H1 (cell line): ENCODE results near the gene TEAD3.

Experiments used
- ASH2L ChIP-seq: fragments of 200-600, 300-600 bp; sonication (generic); IDR thresholded peaks from one replicate; pipeline ENCODE4 v1.7.1; 2017; ENCODE audit warnings: low read length
- EGR1 ChIP-seq: IDR thresholded peaks from 2 replicates; pipeline ENCODE4 v1.6.1; 2011; ENCODE audit warnings: low read depth, low read length, borderline replicate concordance
- EP300 ChIP-seq, 2 experiments: IDR thresholded peaks; 1 replicate in 1 of 2; 2 replicates in 1 of 2; pipeline ENCODE4 v1.6.1; 2011 to 2012; ENCODE audit warnings: low read depth in 2 of 2, low read length in 2 of 2, mild to moderate bottlenecking in 2 of 2, borderline replicate concordance in 1 of 2, inconsistent platforms in 1 of 2, moderate library complexity in 1 of 2
- EZH2 ChIP-seq: fragments of 200-600 bp; sonication (generic); IDR thresholded peaks from 2 replicates; pipeline ENCODE4 v1.7.1; 2012; ENCODE audit warnings: low read depth, mild to moderate bottlenecking, moderate library complexity, low read length, inconsistent platforms; ENCODE audit not compliant: severe bottlenecking
- GTF2F1 ChIP-seq: IDR thresholded peaks from 2 replicates; pipeline ENCODE4 v1.6.1; 2012; ENCODE audit warnings: low read depth, low read length, improper control_type of control experiment, borderline replicate concordance
- HDAC6 ChIP-seq: IDR thresholded peaks from one replicate; pipeline ENCODE4 v1.7.1; 2012; ENCODE audit warnings: low read depth, mild to moderate bottlenecking, inconsistent platforms, low read length, moderate library complexity
- MAX ChIP-seq: IDR thresholded peaks from 2 replicates; pipeline ENCODE4 v1.6.1; 2012; ENCODE audit warnings: inconsistent platforms
- POLR2A ChIP-seq, 2 experiments: IDR thresholded peaks; 1 replicate in 1 of 2; 2 replicates in 1 of 2; pipeline ENCODE4 v1.6.1; 2011; ENCODE audit warnings: low read depth in 2 of 2, low read length in 2 of 2, mild to moderate bottlenecking in 2 of 2; ENCODE audit errors: control extremely low read depth in 1 of 2
- POU5F1 ChIP-seq: IDR thresholded peaks from 2 replicates; pipeline ENCODE4 v1.6.1; 2011; ENCODE audit warnings: low read depth, mild to moderate bottlenecking, low read length, moderate library complexity
- RAD21 ChIP-seq, 2 experiments: IDR thresholded peaks in 1 of 2; conservative IDR thresholded peaks in 1 of 2; 2 replicates each; pipeline ENCODE4 v1.6.1; 2011; ENCODE audit warnings: low read depth in 2 of 2, low read length in 2 of 2, improper control_type of control experiment in 1 of 2, inconsistent platforms in 1 of 2, mild to moderate bottlenecking in 1 of 2, moderate library complexity in 1 of 2
- TF ChIP-seq, protein P1 (sequence below), 3 experiments: IDR thresholded peaks; 1 replicate in 2 of 3; 2 replicates in 1 of 3; pipeline versions ENCODE4 v1.5.1 to v1.6.1; 2011; ENCODE audit warnings: low read length in 3 of 3, mild to moderate bottlenecking in 3 of 3, inconsistent platforms in 2 of 3, low read depth in 1 of 3, moderate library complexity in 1 of 3; ENCODE audit not compliant: insufficient read depth in 1 of 3; ENCODE audit errors: control extremely low read depth in 1 of 3

- TF ChIP-seq, protein P1, sequence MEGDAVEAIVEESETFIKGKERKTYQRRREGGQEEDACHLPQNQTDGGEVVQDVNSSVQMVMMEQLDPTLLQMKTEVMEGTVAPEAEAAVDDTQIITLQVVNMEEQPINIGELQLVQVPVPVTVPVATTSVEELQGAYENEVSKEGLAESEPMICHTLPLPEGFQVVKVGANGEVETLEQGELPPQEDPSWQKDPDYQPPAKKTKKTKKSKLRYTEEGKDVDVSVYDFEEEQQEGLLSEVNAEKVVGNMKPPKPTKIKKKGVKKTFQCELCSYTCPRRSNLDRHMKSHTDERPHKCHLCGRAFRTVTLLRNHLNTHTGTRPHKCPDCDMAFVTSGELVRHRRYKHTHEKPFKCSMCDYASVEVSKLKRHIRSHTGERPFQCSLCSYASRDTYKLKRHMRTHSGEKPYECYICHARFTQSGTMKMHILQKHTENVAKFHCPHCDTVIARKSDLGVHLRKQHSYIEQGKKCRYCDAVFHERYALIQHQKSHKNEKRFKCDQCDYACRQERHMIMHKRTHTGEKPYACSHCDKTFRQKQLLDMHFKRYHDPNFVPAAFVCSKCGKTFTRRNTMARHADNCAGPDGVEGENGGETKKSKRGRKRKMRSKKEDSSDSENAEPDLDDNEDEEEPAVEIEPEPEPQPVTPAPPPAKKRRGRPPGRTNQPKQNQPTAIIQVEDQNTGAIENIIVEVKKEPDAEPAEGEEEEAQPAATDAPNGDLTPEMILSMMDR (IDR thresholded peaks at IDR 0.05; ENCODE audit: control extremely low read depth in 1 of 3, insufficient read depth in 1 of 3, low read depth in 1 of 3, low read length in 3 of 3): no peak
- TF ChIP-seq ASH2L (no peak), GTF2F1 (no peak), EP300 (IDR thresholded peaks at IDR 0.05; ENCODE audit: borderline replicate concordance in 1 of 2, low read depth in 2 of 2, low read length in 2 of 2) (no peak), POLR2A (IDR thresholded peaks at IDR 0.05; ENCODE audit: control extremely low read depth in 1 of 2, low read depth in 2 of 2, low read length in 2 of 2) (no peak), MAX (no peak), RAD21 (IDR thresholded peaks at IDR 0.05 in 1 of 2, conservative IDR thresholded peaks at IDR 0.05 in 1 of 2; ENCODE audit: low read depth in 2 of 2, low read length in 2 of 2) (no peak), EGR1 (no peak), HDAC6 (no peak), POU5F1 (no peak), EZH2 (no peak)
Measured at GRCh38 chr6:35465646-35466045, 31.2 kb downstream of the TEAD3 start.
